ENCODE results near the gene EDN1. TPM values are rescaled to one million over a fixed set of nuclear protein-coding genes. Genes with fewer than 3 reads are reported as not detected.

Gene EDN1
- total and polyA plus RNA-seq, 9 of the 15 experiments (the other 6 are each of a cell fraction or from before 2014, with no cell fraction given) = 0.03 to 0.06 TPM; not detected in 7

DNA sequence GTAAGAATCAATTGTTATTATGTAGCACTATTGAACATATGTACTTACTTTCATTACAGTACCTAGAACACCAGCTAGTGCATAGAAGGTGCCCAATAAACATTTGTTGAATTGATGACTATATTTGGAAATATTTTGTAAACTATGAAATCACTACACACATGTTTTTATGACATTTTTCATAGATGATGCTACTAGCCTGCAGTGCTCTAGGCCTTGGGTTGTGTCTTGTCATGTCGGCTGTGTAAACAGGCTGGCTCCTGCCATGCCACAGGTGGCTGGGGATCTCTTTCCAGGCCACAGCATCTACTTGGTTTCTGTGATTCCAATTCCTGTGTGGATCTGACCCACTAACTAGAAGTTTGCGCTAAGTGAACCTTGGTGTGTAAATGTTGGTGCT is 43.3 kb upstream of the EDN1 start (continued):
- TF ChIP-seq MGA (IDR thresholded peaks at IDR 0.05) (no peak), CBX5 (IDR thresholded peaks at IDR 0.05; ENCODE audit: borderline replicate concordance, low read depth) (no peak), KDM4B (IDR thresholded peaks at IDR 0.05; ENCODE audit: borderline replicate concordance in 2 of 2, low read depth in 1 of 2) (no peak)
- TF ChIP-seq, protein P1, sequence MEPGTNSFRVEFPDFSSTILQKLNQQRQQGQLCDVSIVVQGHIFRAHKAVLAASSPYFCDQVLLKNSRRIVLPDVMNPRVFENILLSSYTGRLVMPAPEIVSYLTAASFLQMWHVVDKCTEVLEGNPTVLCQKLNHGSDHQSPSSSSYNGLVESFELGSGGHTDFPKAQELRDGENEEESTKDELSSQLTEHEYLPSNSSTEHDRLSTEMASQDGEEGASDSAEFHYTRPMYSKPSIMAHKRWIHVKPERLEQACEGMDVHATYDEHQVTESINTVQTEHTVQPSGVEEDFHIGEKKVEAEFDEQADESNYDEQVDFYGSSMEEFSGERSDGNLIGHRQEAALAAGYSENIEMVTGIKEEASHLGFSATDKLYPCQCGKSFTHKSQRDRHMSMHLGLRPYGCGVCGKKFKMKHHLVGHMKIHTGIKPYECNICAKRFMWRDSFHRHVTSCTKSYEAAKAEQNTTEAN (CRISPR knock-in tag; IDR thresholded peaks at IDR 0.05) = no peak
